Loucy (cell line): Measurements from ENCODE around the gene MAP3K20.

ENCODE experiments used
- H2AFZ ChIP-seq: fragments of 200-600 bp; sonication (generic); 2 replicates; pipeline ENCODE4 v1.6.0; 2016; ENCODE audit warnings: antibody characterized with exemption, mild to moderate bottlenecking, low read length, moderate library complexity
- H3F3A ChIP-seq: fragments of 200-600 bp; 2 replicates; pipeline ENCODE4 v1.6.0; 2016; ENCODE audit warnings: antibody characterized with exemption, low read depth, mild to moderate bottlenecking
- H3K27me3 ChIP-seq: fragments of 200-600 bp; sonication (generic); 2 replicates; pipeline ENCODE4 v1.6.1; 2014; ENCODE audit warnings: low read length, mild to moderate bottlenecking; ENCODE audit not compliant: insufficient read depth, poor library complexity, severe bottlenecking
- H3K36me3 ChIP-seq: fragments of 200-600 bp; sonication (generic); 2 replicates; pipeline ENCODE4 v1.6.1; 2016; ENCODE audit warnings: low read length; ENCODE audit not compliant: insufficient read depth
- H3K4me1 ChIP-seq: fragments of 200-600 bp; sonication (generic); 2 replicates; pipeline ENCODE4 v1.5.1; 2014; ENCODE audit warnings: low read length, mild to moderate bottlenecking; ENCODE audit not compliant: insufficient read depth, poor library complexity, severe bottlenecking
- H3K4me2 ChIP-seq: fragments of 200-600 bp; sonication (generic); 2 replicates; pipeline ENCODE4 v1.6.0; 2014; ENCODE audit warnings: antibody characterized with exemption, low read length, low read depth, mild to moderate bottlenecking; ENCODE audit not compliant: poor library complexity, severe bottlenecking
- H3K4me3 ChIP-seq: fragments of 200-600 bp; sonication (generic); 2 replicates; pipeline ENCODE4 v1.5.1; 2014; ENCODE audit warnings: low read length, mild to moderate bottlenecking, mixed read lengths; ENCODE audit not compliant: poor library complexity, severe bottlenecking
- H3K79me2 ChIP-seq: fragments of 200-600 bp; sonication (generic); 2 replicates; pipeline ENCODE4 v1.6.1; 2014; ENCODE audit warnings: low read length; ENCODE audit not compliant: insufficient read depth
- H3K9ac ChIP-seq: fragments of 200-600 bp; sonication (generic); 2 replicates; pipeline ENCODE4 v1.6.0; 2014; ENCODE audit warnings: mild to moderate bottlenecking, low read depth, low read length, moderate library complexity; ENCODE audit not compliant: poor library complexity, severe bottlenecking
- H3K9me2 ChIP-seq: fragments of 200-600 bp; sonication (generic); replicated peaks from 2 replicates; pipeline ENCODE4 v1.6.1; 2016; ENCODE audit warnings: low read depth, low read length, mixed read lengths
- H3K9me3 ChIP-seq: fragments of 200-600 bp; sonication (generic); 2 replicates; pipeline ENCODE4 v1.6.1; 2014; ENCODE audit warnings: mild to moderate bottlenecking, antibody characterized with exemption, low read length, low read depth; ENCODE audit not compliant: insufficient read depth
- H4K20me1 ChIP-seq: fragments of 200-600 bp; sonication (generic); 2 replicates; pipeline ENCODE4 v1.6.0; 2014; ENCODE audit warnings: antibody characterized with exemption, low read length, mild to moderate bottlenecking; ENCODE audit not compliant: insufficient read depth, poor library complexity, severe bottlenecking
- EZH2phosphoT487 ChIP-seq: fragments of 200-600 bp; IDR thresholded peaks from 2 replicates; pipeline ENCODE4 v1.6.1; 2018; ENCODE audit warnings: antibody characterized with exemption, mild to moderate bottlenecking, moderate library complexity, borderline replicate concordance
- TF ChIP-seq, protein P1 (sequence below): fragments of 200-600 bp; sonication (generic); conservative IDR thresholded peaks from 2 replicates; pipeline ENCODE4 v1.5.1; 2014; ENCODE audit warnings: mild to moderate bottlenecking, antibody characterized with exemption, low read length

Gene MAP3K20

DNA sequence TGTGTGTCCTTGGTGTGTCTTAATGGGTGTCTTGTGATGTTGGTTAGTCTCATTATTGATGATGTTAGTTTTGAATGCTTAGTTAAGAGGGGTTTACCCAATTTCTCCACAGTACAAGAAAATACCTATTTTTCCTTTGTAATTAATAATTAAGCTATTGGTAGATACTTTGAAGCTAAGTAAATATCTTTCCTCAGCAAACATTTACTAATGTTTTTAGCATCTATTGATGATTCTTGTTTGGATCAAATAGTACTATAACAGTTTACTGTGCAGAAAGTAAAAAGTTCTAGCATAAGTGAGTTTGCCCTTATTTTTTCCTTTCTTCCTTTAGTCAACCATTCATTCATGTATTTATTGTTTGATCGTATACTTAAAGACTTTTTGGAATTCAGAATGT lies 19.1 kb downstream of the MAP3K20 start:
- Histone ChIP-seq H3K9ac (no peak overlapping the region), H3K9me2 (no peaks in the 10 kb centered on the region), H3K4me2 (no peak overlapping the region), H3K79me2 (no peaks in the 10 kb centered on the region), H4K20me1 (no peaks in the 10 kb centered on the region), H3F3A (no peaks in the 10 kb centered on the region), H3K36me3 (no peaks in the 10 kb centered on the region), H3K9me3 (no peaks in the 10 kb centered on the region), H3K4me1 (no peaks in the 10 kb centered on the region), H3K27me3 (no peaks in the 10 kb centered on the region), H3K4me3 (no peak overlapping the region), H2AFZ (no peak overlapping the region)
- no peak for TF ChIP-seq EZH2phosphoT487
- TF ChIP-seq, protein P1, sequence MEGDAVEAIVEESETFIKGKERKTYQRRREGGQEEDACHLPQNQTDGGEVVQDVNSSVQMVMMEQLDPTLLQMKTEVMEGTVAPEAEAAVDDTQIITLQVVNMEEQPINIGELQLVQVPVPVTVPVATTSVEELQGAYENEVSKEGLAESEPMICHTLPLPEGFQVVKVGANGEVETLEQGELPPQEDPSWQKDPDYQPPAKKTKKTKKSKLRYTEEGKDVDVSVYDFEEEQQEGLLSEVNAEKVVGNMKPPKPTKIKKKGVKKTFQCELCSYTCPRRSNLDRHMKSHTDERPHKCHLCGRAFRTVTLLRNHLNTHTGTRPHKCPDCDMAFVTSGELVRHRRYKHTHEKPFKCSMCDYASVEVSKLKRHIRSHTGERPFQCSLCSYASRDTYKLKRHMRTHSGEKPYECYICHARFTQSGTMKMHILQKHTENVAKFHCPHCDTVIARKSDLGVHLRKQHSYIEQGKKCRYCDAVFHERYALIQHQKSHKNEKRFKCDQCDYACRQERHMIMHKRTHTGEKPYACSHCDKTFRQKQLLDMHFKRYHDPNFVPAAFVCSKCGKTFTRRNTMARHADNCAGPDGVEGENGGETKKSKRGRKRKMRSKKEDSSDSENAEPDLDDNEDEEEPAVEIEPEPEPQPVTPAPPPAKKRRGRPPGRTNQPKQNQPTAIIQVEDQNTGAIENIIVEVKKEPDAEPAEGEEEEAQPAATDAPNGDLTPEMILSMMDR = no peak

DNA sequence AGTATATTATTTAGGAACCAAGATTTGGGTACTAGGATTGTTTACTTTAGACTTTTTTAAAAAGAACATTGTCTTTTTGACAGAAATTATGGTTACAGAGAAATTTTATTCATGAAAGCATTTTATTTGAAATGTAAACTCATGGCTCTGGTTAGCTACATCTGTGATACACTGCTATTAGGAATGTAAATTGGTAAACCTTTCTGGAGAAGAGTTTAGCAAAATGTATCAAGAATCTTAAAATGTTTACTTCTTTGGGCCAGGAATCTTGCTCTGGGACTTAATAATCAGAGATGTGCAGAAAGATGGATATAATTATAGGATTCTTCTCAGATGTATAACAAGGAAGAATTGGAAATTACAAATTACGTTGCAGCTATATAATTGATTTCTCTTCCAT lies 19.7 kb downstream of the MAP3K20 start:
- Histone ChIP-seq H3K4me3 (no peak overlapping the region), H3K36me3 (no peaks in the 10 kb centered on the region)

DNA sequence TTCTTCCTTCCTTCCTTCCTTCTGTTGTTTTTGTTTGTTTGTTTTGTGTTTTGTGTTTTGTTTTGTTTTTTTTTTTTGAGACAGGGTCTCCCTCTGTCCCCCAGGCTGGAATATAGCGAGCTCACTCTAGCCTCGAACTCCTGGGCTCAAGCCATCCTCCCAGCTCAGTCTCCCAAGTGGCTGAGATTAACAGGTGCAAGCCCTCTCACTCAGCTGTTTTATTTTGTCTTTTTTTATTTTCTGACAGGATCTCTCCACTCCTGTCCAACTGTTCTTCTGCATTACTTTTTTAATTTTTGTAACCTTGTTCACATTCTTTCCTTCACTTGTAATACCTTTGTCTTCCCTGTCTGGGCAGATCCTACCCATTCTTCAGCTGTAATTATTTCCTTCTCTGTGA lies 23.6 kb downstream of the MAP3K20 start:
- TF ChIP-seq, protein P1 = no peak
- Histone ChIP-seq H3K79me2 (no peaks in the 10 kb centered on the region), H3K9me2 (no peaks in the 10 kb centered on the region), H3K9ac (no peak overlapping the region), H3K36me3 (no peaks in the 10 kb centered on the region), H3K4me2 (no peak overlapping the region), H4K20me1 (no peaks in the 10 kb centered on the region), H3K4me1 (no peaks in the 10 kb centered on the region), H3K4me3 (no peak overlapping the region), H3K9me3 (no peaks in the 10 kb centered on the region), H2AFZ (no peak overlapping the region), H3F3A (no peaks in the 10 kb centered on the region), H3K27me3 (no peaks in the 10 kb centered on the region)

More for the DNA sequence above, 19.7 kb downstream of the MAP3K20 start:
- Histone ChIP-seq H3K9ac (no peak overlapping the region), H4K20me1 (no peaks in the 10 kb centered on the region), H2AFZ (no peak overlapping the region), H3F3A (no peaks in the 10 kb centered on the region), H3K4me2 (no peak overlapping the region), H3K9me2 (no peaks in the 10 kb centered on the region), H3K9me3 (no peaks in the 10 kb centered on the region), H3K79me2 (no peaks in the 10 kb centered on the region), H3K27me3 (no peaks in the 10 kb centered on the region), H3K4me1 (no peaks in the 10 kb centered on the region)
- no peak for TF ChIP-seq EZH2phosphoT487
- TF ChIP-seq, protein P1 = no peak
